ENCODE results near the gene BRK1.
"Not testable (repeated sequence)": the region's sequence is repeated elsewhere in the genome, so short reads cannot be mapped to it uniquely, and the experiment has no call there.

The BRK1 gene

DNA sequence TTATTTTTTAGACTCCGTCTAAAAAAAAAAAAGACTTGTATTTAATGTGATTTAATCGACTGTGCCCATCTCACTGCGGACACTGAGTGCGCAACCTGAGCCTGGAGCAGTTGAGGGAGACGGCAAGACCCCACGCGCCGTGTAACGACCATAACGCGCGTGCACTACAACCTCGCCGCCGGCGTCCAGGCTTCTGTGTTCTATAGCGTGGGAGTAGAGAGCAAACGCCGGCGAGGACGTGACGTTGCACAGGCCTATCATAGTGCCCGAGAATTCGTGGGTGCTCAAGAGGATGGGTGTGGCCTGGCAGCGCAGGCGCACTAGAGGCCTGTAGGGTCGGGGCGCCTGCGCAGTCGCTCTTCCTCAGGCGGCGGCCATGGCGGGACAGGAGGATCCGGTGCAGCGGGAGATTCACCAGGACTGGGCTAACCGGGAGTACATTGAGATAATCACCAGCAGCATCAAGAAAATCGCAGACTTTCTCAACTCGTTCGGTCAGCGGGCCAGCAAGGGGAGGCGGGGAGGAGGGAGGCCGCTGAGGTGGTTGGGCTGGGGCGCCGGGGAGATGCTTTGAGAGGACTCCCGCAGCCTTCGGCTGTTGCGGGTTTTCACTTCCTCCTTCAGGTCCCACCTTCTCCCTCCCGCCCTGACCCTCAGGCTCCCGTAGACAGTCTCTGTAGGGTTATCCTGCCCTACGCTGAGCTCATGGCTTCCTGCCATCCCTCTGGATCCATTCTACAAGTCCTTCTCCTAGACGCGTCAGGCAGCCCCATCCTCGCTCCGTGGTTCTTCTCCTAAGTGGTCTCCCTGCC lies at the start of gene BRK1:
Gene BRK1 (plus strand): TSS at position 350 of the 812 bp plus-strand sequence. CDS start 27 bp downstream, at position 377.
- ChIA-PET CTCF (interaction anchor here (1.2 to 2.1 kb wide), 2 partner anchors 20 to 171 kb away, joined by 3 to 5 read pairs; no protein-coding TSS in a partner anchor), POLR2A (interaction anchor here (0.6 to 0.9 kb wide), 4 partner anchors 21 to 366 kb away, joined by 3 to 7 read pairs (median 4); partner anchors contain the start of genes GHRL and OGG1)
- peak; percentile 100 for DNase-seq (ENCODE audit: extremely low spot score)
- TF ChIP-seq, protein P1, sequence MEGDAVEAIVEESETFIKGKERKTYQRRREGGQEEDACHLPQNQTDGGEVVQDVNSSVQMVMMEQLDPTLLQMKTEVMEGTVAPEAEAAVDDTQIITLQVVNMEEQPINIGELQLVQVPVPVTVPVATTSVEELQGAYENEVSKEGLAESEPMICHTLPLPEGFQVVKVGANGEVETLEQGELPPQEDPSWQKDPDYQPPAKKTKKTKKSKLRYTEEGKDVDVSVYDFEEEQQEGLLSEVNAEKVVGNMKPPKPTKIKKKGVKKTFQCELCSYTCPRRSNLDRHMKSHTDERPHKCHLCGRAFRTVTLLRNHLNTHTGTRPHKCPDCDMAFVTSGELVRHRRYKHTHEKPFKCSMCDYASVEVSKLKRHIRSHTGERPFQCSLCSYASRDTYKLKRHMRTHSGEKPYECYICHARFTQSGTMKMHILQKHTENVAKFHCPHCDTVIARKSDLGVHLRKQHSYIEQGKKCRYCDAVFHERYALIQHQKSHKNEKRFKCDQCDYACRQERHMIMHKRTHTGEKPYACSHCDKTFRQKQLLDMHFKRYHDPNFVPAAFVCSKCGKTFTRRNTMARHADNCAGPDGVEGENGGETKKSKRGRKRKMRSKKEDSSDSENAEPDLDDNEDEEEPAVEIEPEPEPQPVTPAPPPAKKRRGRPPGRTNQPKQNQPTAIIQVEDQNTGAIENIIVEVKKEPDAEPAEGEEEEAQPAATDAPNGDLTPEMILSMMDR (IDR thresholded peaks at IDR 0.05; ENCODE audit: control extremely low read depth, extremely low read depth, low read depth, missing control alignments): no peak

DNA sequence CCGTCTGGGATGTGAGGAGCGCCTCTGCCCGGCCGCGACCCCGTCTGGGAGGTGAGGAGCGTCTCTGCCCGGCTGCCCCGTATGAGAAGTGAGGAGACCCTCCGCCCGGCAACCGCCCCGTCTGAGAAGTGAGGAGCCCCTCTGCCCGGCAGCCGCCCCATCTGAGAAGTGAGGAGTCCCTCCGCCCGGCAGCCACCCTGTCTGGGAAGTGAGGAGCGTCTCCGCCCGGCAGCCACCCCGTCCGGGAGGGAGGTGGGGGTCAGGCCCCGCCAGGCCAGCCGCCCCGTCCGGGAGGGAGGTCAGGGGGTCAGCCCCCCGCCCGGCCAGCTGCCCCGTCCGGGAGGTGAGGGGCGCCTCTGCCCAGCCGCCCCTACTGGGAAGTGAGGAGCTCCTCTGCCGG lies 45.4 kb upstream of the BRK1 start:
- CTCF ChIA-PET; DNase-seq (ENCODE audit: extremely low spot score); POLR2A ChIA-PET: not testable (repeated sequence)

DNA sequence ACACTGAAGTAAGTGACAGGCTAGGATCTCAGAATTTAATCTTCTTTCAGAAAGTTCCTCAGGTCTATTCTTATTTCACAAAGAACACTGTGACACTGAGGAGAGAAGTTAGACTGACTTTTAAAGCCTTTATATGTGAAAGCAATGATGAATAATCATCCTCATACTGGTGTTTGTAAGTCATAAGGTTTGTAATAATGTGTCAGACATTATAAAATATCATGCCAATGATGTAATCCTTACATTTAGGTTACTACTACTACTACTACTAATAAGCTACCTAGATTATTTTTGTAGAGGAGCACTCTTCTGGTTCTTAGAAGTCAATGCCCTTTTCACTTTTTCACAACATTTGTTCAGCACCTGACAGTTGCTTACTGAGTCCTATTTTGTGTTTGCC lies 40.8 kb upstream of the BRK1 start:
- no peak for DNase-seq (ENCODE audit: extremely low spot score)
- POLR2A ChIA-PET: no interaction called here
- CTCF ChIA-PET: interaction anchor here (0.8 kb wide), 1 partner anchor 14 kb away, joined by 3 read pairs; no protein-coding TSS in a partner anchor
- TF ChIP-seq, protein P1 (IDR thresholded peaks at IDR 0.05; ENCODE audit: control extremely low read depth, extremely low read depth, low read depth, missing control alignments): no peak

DNA sequence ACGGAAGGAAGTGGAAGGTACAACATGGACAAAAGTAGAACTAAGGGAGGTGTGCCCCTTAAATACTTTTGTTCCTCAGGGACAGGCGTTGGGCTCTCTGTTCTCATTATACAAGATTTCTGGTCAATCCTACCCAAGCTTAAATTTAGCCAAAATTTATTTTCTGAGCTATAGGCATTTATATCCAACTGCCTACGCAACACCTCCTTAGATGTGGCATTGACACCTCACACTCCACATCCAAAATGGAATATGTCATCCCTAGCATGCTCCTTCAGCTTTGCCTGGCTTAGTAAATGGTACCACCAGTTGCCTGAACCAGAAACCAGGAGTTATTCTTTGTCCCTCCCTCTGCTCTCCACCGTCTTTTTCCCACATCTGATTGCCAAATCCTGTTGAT lies 33.6 kb upstream of the BRK1 start:
- no peak for DNase-seq (ENCODE audit: extremely low spot score)
- ChIA-PET POLR2A (no interaction called here), CTCF (interaction anchor here (1.6 to 2.2 kb wide), 2 partner anchors 8 to 11 kb away, joined by 3 to 5 read pairs; no protein-coding TSS in a partner anchor)
- TF ChIP-seq, protein P1 (IDR thresholded peaks at IDR 0.05; ENCODE audit: control extremely low read depth, extremely low read depth, low read depth, missing control alignments): no peak

DNA sequence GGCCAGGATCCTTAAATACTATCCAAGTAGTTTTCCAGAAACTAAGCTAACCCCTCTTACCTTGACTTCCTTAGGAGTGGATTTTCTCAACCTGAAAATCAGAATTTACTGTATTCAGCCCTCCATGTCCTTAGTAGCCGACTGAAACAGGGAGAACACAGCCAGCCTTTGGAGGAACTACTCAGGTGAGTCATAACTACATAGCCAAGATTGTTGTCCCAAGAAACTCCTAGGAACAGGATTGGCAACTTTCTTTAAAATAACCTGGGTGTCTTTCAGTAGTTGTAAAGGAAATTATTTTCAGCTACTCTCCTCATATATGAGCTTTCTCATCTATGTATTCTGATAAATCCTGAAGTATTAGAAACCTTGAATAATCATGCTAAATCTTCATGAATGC lies 29.7 kb upstream of the BRK1 start:
- no peak for DNase-seq (ENCODE audit: extremely low spot score)
- TF ChIP-seq, protein P1 (IDR thresholded peaks at IDR 0.05; ENCODE audit: control extremely low read depth, extremely low read depth, low read depth, missing control alignments): no peak
- CTCF ChIA-PET: interaction anchor here (1.1 kb wide), 1 partner anchor 8 kb away, joined by 3 read pairs; no protein-coding TSS in a partner anchor
- POLR2A ChIA-PET: no interaction called here

DNA sequence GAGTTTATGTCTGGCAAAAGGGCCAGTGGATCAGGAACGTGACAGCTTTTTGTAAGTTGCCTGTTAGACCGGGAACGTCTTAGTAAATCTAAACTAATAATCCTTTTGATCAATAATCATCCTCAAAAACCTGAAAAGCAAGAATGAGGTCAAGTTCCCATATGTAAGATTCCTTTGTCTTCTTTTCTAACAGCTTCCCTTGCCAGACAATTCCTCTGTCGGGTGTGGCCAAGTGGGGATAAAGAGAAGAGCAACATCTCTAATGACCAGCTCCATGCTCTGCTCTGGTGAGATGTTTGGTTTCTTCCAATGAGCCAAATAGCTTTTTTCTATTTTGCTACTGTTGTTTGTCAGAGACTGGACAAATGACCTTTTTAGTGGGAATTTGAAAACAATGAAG lies 27.2 kb upstream of the BRK1 start:
- ChIA-PET POLR2A (interaction anchor here (0.6 kb wide), 1 partner anchor 42 kb away, joined by 3 read pairs; no protein-coding TSS in a partner anchor), CTCF (interaction anchor here (1.3 to 1.8 kb wide), 3 partner anchors 10 to 14 kb away, joined by 3 read pairs; no protein-coding TSS in a partner anchor)

More for the DNA sequence above, 27.2 kb upstream of the BRK1 start:
- DNase-seq (ENCODE audit: extremely low spot score): no peak
- TF ChIP-seq, protein P1 (IDR thresholded peaks at IDR 0.05; ENCODE audit: control extremely low read depth, extremely low read depth, low read depth, missing control alignments): no peak
